CD4-positive, alpha-beta T cell treated with Interleukin-6 for 4 hours (primary cell): ENCODE results near the gene CATSPERB.
"Not testable (repeated sequence)": the region's sequence is repeated elsewhere in the genome, so short reads cannot be mapped to it uniquely, and the experiment has no call there.

Source experiments
- DNase-seq: peaks from one replicate; pipeline ENCODE4 v3.0.0-alpha.2; 2020; ENCODE audit warnings: mixed read lengths

The CATSPERB gene

DNA sequence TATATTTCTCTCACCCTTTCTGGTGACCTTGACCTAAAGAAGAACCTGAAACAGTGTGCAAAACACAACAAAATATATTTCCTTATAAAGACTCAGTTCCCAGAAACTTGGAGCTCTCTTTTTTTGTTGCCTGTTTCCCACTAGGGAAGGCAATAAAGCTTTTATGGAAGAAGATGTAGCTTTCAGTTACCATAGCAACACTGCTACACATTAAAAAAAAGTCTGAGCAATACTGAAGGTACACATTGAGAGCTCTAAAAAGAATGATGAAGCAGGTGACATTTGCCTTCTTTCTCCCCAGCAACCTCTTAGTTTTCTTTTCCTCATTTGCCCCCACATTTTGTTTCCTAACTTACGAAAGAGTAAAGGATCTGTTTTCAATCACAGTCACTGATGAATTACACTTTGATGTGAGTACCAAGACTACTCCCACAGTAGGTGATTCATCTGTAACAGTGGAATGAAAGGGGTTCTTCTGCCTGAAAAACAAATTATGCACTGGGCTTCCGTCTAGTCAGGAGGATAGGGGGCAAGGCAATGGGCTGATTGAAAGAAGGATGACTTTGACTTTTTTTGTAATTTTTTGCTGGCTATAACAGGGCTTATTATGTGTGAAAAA is 1.1 kb upstream of the CATSPERB start:
- DNase-seq: no peak

DNA sequence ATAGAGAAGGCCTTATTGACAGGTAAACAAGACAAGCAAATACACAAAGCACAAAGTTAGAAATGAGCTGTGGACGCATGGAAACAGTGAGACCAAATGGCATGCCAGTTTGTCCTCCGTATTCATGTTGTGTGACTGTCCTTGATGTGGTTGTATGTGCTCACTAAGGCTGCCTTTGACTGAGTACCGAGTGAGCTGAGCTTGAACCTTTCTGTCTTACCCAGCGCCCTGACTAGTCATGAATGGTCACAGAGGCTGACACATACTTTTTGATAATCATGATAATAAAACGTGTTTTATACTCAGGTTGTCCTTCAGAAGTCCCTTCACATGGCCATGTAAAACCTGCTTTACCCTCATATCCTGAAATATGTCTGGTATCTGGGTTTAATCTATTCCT is 553 bp upstream of the CATSPERB start:
- DNase-seq: no peak

DNA sequence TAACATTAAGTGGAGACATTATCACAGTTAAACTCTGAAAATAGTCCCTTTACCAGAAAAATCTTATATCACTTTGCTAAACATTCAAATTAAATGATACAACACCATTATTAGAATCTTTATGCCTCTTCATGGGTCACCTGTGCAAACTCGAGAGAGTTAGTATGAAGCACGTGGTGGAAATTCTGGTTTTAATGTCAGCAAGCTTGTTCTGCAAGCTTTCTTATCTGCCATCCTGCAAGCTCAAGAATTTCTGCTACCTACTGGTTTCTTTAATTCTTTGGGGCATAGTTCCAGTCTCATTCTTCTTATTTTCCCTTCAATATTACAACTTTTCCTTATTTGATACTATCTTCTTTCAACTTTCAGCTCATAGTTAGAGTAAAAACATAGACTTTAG is 868 bp downstream of the CATSPERB start:
- DNase-seq: no peak

DNA sequence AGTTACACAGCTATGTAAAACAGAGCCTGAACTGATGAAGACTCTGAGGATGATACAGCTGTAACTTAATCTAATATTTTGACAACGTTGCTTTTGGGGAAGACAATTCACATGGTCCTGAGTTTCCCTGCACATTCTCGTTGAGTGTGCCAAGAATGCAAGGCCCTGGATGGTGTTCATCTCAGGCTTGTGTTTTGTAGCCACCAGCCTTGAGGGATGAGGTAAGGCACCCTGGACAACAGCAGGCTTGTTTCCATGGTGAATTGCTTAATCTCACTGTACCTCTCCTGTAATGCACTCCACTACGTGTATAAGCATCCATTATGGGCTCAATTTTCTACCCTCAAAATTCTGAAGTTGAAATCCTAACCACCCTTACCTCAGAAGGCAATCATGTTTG is 2.1 kb downstream of the CATSPERB start:
- no peak for DNase-seq

DNA sequence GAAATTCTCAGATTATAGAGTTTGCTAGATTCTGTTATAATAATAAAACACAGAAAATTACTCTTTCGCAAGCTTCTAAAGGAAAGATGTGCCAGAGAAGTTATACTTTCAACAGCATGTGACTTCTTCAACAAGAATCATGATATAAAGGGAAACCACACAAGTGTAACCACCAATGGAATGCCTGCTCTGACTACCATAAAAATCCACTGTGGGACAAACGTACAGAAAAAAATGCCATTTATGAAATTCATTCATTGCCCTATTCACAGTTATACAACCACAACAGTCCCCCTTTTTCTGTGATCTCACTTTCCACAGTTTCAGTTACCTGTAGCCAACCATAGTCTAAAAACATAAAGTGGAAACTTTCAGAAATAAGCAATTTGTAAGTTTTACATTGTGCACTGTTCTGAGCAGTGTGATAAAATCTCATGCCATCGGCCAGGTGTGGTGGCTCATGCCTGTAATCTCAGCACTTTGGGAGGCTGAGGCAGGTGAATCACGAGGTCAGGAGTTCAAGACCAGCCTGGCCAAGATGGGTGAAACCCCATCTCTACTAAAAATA is 3.2 kb downstream of the CATSPERB start:
- DNase-seq: no peak

DNA sequence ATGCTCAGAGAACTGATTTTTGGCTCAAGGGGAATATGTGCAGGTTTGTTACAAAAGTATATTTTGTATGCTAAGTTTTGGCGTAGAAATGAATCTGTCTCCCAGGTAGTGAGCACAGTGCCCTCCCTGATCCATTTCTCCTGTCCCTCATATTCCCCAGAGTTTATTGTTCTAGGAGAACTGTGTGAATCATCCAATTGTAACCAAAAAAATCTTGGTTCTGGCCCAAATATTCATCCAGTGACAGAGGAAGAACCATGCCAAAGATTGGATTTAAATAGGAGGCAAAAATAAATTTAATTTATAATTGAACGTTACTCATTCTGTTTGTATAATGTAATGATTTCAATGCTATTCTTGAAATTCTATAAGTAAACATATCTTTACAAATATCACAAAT is 4.8 kb downstream of the CATSPERB start:
- no peak for DNase-seq

DNA sequence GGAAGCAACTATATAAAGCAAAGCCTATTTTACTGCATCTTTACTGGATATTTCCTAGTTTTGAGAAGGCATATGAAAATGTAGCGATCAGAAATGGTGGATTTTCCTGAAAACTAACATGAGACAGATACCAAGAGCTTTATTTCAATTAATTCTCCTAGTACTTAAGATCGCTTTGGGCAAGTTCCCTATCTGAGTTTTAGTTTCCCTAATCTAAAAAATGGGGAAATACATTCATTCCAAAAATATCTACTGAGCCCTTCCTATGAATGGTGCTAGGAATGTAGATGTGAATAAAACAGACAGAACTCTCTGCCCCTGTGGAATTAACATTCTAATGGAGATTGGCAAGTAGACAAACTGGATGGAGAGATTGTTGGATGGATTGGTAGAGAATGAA is 8.4 kb downstream of the CATSPERB start:
- no peak for DNase-seq

DNA sequence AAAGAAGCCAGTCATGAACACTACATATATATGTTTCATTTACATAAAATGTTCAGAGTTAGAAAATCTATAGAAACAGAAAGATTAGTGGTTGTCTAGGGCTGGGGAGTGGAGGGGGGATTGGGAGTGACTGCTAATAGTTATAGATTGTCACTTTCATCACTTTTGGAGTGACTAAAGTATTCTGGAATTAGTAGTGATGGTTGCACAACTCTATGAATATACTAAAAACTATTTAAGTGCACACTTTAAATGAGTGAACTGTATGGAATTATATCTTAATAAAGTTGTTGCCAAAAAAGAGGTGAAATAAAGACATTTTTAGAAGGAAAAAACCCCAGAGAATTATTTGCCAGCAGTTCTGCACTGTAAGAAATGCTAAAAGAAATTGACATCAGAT is 9.5 kb downstream of the CATSPERB start:
- DNase-seq: no peak

DNA sequence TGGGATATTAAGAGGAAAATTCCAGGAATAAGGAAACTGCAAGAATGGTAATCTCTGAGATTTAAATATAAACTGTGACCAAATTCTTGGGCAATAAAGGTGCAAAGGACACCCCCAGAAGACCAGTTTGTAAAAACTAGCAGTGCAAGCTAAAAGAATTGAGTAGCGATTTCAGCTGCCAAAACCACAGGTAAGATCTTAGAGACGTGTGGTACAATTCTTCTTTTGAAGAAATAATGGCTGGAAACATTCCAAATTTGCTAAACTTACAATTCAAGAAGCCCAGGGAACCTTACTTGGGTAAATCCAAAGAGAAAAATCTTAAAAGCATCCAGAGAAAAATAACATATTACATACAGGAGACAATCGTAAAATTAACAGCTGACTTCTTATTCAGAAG is 12.0 kb downstream of the CATSPERB start:
- DNase-seq: no peak

DNA sequence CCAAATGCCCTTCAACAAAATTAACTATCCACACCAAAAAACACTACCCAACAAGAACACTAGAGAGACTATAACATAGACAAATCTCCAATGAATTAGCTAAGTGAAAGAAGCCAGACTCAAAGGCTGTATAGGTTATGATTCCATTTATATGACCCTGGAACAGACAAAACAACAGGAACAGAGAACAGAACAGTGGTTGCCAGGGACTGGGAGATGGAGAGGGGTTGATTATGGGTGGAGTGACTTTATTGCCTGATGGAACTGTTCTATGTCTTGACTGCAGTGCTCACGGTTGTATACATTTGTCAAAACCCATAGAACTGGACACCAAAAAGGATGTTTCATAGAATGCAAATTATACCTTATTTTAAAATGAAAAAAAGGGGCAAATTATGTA is 14.9 kb downstream of the CATSPERB start:
- no peak for DNase-seq

DNA sequence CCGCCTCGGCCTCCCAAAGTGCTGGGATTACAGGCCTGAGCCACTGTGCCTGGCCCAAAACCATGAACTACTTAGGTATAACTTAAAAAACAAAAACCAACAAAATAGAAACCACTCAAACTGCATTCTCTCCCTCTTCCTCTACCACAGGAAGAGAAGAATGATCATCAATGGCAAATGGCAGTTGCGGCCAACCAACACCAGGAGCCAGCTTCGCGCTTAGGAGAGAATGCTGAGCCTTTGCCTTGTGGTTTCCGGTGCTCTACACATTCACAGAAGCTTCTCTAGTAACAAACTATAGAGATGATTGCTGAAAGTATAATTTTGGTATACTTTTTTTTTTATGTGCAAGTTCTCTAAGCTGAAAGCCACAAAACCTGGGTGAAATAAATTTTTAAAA is 17.1 kb downstream of the CATSPERB start:
- DNase-seq: peak; percentile 48

DNA sequence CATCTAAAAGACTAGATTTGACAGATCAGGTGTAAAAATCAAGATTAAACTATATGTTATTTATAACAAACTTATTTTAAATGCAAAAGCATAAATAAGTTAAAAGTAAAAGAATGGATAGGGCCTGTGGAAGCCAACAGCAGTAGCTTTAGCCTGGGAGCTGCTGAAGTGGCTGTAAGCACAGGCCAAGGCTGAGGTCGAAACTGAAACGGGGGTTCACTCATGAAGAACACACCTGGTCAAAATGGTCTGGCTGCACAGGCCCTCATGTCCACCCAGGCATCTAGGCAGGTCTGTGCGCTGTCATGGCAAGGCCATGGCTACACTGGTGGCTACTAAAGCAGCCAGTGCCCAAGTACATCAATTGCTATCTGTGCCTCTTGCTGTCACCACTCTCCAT is 23.1 kb downstream of the CATSPERB start:
- DNase-seq: no peak

DNA sequence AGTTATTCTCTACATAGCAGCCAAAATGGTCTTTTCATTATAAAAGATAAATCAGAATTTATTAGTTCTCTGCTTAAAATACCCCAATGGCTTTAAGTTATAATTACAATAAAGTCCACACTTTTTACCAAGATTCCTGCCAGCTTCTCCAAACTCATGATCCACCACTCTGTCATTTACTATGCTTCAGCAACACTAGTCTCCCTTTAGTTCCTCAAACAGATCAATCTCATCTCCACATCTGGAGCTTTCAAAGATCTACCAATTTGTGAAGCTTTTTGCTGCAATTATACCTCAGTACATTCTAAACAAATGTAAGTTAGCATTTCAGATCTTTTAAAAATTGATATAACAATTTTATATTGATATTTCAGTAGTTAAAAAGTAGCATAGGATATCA is 24.9 kb downstream of the CATSPERB start:
- DNase-seq: no peak

DNA sequence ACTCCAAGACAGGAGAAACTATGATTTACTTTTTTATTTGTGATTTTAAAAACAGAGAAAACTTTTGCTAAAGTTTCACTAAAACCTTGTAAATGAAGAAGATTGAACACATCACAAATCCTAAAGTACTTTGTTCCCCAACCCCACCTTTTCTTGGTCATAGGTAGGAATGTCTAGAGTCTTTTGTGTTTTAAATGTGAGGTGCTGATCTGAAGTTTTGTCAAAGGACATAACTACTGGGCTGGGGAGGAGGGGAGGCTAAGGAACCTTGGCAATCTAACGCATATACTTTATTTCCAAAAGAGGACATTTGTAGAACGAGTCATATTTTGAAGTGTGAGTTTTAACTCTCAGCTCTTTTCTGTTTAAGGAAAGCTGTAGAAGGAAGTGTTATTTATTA is 37.2 kb downstream of the CATSPERB start:
- DNase-seq: no peak

DNA sequence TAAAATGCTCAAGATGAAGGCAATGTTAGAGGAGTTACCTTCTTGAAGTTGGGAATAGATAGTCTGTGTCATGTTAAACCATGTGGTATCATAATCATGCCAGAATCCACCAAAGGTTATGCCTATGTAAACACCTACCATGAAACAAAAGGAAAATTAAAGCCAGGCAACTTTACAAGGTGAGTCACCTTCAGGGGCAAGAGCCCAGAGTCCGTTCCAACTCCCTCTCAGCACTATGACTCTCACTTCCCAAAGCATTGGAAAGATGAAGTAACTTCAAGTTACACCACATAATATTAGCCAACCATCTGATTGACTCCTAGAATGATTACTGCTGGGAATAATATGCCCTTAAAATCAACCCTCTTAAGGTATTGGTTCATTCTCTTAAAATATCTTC is 38.5 kb downstream of the CATSPERB start:
- DNase-seq: no peak

DNA sequence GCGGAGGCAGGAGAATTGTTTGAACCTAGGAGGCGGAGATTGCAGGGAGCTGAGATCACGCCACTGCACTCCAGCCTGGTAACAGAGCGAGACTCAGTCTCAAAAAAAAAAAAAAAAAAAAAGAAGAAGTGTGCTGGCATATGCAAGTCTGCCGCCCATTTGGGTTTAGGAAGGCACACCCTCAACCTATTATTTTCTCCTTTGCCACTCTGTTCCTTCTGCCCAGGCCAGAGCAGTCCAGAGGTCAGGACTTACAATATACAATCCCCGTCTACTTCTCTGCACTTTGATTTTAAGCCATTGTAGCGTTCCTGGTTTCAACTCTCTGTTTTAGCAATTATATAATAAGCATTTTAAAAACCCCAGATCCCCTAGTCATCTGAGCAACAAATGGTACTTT is 39.8 kb downstream of the CATSPERB start:
- DNase-seq: no peak

DNA sequence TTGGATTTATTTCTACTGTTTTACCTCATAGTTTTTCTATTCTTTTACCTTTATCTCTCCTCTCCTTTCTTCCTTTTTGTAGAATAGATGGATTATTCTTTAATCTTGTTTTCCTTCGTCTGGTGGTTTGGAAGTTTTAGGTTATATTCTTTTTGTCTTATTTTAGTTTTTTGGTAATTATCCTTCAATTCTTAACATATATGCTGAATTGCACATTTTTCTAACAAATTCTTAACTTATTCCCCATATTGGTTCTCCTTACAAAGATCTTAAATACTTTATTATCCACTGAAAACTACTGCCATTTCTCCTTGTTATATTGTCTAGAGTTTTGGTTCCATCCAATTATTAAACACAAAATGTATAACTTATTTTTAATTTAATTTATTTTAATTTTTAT is 42.3 kb downstream of the CATSPERB start:
- no peak for DNase-seq

DNA sequence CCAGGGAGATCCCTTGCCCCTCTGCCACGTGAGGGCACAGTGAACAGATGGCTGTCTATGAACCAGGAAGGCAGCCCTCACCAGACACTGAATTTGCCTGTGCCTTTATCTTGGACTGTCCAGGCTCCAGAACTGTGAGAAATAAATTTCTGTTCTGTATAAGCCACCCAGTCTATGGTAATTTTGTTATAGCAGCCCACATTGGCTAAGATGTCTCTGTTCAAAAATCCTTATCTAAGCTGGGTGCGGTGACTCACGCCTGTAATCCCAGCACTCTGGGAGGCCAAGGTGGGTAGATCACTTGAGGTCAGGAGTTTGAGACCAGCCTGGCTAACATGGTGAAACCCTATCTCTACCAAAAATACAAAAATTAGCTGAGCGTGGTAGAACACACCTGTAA is 44.5 kb downstream of the CATSPERB start:
- DNase-seq: not testable (repeated sequence)

DNA sequence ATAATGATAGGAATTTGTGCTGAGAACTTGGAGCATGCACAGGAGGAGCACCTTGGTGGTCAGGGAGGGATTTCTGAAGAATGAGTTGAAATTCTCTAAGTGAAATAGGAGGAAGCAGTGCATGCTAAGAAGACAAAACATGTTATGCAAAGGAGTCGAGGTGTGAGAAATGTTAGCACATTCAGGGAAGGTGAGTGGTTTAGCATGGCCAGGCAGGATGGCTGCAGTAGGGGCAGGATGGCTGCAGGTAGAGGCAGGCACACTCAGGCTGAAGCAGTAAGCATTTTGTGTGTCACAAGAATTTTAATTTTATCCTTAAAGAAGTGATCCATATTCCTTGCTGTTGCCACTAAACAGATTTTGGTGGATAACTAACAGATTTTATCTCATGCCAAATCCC is 46.3 kb downstream of the CATSPERB start:
- no peak for DNase-seq

DNA sequence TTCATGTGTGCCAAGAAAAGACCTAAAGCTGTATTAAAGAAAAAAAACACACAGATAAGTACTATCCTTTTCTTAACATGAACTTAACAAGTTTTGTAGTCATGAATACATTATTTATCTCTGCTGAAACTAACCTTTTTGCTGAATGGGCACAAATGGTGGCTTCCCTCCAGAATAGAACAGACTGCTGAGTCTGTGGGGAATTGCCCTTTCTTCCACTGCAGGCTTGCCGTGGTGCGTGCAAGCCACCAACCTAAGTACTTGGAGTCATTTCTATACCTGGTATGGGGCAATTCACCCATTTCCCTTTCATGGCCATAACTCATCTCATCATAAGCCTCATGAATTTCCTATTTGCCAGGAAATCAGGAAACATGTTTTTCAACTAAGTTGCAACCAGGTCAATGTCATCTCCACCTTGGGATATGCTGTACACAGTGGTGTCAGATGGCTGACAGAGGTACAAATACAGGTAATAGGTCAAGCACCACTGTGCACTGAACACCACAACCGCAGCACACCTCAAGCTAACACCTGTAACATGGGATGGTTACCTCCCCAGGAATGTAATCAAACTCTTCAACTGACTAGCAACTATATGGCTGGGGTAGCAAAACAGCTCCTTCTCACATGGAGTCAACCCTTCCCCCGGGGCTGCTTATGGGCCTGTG is 49.9 kb downstream of the CATSPERB start:
- DNase-seq: no peak

DNA sequence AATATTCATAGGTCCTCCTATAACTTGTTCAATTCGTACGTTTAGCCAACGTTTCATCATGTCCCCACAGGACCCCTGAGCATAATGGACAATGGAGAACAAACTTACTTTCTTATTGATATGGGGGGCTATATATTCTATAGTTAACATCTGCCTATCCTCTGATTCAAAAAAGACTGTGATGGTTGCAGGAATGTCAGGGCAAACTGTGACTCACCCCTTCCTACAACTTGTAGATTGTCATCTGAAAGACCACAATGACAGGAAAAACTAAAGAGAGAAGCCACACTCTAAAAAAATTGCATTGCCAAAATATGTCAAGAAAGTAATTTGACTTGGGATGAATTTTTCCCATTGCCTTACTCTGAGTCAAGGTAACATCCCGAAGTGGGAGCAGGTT is 50.8 kb downstream of the CATSPERB start:
- DNase-seq: no peak

DNA sequence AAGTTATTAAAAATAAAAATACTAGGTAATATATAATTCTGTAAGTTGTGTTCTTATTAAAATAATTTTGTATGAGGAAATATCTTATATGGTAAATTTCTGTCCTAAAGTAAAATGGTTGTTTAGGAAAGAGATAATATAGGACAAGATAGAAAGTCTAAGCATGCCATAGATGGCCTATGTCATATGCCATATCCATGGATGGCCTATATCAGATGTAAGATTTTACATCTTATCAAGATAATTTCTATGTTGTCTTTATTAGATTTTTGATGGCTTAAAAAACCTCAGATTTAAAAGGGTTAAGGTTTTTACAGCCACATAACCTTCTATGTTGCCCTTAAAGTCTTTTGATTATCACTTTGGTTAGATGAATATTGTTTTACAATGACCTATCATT is 52.6 kb downstream of the CATSPERB start:
- DNase-seq: no peak

DNA sequence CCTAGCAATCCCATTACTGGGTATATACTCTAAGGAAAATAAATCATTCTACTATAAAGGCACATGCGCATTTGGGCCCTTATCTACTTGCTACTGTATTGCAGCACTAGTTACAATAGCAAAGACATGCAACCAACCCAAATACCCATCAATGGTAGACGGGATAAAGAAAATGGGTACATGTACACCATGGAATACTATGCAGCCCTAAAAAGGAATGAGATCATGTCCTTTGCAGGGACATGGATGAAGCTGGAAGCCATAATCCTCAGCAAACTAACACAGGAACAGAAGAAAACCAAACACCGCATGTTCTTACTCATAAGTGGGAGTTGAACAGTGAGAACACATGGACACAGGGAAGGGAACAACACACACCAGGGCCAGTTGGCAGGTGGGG is 54.2 kb downstream of the CATSPERB start:
- not testable (repeated sequence) for DNase-seq

DNA sequence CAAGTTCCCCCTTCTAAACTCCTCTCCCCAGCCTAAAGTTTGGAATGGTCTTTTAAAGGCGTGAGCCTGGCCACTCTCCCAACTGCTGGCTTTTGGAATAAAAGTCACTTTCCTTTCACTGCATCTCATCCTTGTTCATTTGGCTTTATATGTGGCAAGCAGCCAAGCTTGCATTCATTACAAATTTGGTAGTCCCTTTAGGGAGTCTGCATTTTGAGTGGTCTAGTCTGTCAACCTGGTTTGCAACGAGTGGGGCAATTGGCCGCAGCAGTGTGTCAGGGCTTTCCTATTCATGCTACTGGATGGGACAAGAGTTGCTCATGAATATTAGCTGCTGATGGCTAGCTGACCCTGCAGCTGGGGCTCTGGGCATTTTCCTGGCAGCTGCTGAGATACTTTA is 57.0 kb downstream of the CATSPERB start:
- DNase-seq: no peak

DNA sequence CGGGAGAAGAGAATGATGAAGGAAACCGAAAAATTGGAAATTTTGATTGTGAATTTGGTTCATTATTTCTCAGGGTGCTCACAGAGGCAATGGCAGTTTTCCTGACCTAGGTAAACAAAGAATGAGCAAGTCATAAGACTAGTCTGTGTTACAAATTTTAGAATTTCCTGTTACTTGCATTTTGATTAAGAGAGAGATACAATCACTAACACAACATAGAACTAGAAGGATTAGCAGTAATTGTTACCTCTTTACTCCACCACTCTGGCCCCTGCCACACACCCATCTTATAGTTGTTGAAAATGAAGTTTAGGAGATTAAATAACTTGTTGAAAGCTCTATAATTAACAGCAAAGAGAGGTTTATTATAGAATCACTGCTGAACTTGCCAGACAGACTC is 62.0 kb downstream of the CATSPERB start:
- DNase-seq: no peak
